Activated CD4-positive, CD25-positive, alpha-beta regulatory T cell treated with anti-CD3 and anti-CD28 coated beads, Interleukin-2, amount 50 U/mL, for 24 hours (primary cell): ENCODE results near the gene UBL7.

Source experiments
- ATAC-seq, 2 donors: fragments of 150-1000 bp; cut with Tn5 transposase; one replicate each; pipeline ENCODE4 v1.10.0; 2021; ENCODE audit warnings: mild to moderate bottlenecking in 1 of 2, moderate library complexity in 1 of 2

Gene UBL7

DNA sequence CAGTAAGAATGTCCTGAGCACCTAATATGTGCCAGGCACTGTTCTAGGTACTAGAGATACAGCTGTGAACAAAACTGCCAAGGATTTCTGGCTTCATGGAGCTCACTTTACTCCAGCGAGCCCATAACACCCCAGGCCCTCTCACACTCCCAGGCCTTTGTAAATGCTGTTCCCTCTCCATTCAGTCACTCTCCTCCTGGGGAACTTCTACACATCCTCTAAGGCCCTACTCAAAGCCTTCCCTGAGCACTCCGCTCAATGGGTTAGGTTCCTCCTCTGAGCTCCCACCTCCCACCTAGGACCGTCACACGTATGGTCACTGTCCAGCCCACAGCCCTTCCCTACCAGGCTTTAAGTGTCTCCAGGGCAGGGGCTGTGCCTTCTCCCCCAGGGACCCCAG lies 54.4 kb downstream of the UBL7 start:
- ATAC-seq = no peak

DNA sequence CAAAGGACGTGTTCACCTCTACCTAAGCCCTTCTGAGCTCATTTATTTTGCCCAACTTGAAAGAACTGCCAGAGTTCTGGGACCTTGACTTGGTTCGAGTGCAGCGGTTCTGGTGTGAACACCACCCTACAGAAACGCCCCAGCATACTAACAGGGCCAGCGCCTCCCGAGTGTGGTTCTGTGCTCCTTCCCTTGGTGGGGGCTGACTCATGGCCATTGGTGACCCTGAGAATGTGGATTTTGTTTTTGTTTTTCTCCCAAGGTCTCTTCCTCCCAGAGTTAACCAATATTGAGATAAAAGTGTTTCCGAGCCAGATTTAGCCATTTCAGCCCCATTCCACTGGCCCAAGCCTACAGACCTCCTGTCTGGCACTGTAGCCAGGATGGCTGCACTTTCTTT lies 55.1 kb downstream of the UBL7 start:
- no peak for ATAC-seq

DNA sequence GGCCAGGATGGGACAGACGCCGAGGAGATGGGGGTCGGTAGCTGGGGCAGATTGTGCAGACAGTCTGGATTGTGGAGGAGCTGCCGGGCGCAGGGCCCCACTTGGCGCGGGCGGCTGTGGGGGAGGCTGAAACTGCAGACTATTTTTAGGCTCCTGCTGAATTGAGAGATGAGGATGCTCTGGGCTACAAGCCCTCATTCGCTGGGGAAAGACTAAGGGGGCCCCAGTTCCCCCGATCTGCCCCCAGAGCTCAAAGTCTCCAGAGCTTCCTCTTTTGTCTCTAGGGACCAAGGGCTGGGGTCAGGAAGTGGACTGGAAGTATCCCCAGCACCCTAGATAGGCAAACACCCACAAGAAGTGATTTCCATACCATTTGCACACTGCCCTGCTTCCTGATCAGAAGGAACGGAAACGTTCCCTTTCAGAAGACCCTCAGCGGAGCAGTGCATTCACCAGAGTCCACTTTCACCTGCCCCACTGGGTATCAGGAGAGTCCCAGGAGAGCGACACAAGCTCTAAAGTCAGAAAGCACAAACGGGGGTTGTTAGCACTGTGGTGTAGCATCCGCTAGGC lies 56.9 kb downstream of the UBL7 start:
- ATAC-seq = no peak

DNA sequence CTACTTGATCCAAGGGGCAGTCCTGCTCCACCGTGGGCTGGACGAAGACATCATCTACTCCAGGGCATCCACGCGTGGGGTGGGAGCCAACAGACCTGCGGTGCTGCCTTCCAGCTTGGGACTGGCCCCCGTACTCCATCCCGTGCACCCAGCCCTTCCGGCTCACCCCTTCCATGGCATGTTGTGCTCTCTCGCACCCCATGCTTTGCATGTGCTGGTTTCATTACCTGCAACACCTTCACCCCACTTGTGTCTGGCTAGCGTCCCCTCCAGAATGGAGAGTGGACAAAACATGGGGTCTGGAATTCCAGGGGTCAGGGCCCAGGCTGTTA lies 57.4 kb downstream of the UBL7 start:
- no peak for ATAC-seq

DNA sequence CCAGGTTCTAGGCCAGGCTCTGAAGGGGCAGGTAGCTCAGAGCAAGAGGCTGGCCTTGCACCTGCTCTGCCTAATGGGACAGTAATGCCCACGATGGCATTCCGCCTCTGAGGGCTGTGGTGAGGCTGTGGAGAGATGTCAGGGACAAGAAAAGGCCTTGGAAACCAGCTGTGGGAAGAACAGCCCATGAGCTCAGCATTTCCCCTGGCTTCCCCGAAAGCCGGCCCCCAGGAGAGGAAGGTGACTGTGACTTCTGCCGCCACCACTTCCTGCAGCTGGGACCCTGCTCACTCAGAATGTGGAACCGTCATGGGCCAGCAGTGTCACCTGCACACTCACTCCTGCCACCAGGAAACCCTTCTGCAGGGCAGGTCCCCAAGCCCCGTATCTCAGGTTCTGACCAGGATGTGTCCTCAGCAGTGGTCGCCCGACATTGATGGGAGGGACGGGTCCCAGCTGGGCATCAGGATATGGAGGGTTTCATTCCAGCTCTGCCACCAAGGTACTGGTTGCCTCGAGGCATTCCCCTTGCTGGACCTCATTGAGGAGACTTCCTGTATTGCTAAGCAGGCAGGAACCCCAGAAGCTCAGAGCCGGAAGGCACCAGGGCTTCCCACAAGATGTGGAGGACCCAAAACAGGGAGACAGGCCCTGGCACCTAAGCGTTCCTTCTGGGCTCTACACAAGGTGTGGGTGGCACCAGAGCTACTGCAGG lies 57.9 kb downstream of the UBL7 start:
- ATAC-seq = peak; percentile 86 to 87

DNA sequence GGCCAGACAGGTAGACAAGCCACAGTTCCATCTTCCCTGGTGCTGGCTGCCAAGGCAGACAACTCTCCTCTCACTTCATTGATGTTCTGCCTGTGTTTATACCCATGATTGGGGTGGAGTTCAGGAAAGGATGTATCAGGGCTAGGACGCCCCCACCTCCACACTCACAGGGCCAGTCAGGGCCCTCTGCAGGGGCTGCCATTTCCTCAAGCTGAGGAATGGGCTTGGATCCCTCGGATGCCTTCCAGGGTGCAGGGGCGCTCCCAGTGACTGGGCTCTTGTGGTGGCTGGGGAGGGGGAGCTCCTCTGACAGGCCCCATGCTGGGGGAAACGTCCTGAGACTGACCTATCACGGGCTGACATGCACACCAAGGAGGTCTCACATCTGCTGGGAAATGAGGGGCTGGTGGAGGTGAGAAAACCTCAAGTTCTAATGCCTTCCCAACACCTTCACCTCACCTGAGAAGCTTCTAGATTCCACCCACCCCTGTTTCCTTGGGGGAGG lies 58.6 kb downstream of the UBL7 start:
- peak in 1 of 2 donors; percentile 0 for ATAC-seq

DNA sequence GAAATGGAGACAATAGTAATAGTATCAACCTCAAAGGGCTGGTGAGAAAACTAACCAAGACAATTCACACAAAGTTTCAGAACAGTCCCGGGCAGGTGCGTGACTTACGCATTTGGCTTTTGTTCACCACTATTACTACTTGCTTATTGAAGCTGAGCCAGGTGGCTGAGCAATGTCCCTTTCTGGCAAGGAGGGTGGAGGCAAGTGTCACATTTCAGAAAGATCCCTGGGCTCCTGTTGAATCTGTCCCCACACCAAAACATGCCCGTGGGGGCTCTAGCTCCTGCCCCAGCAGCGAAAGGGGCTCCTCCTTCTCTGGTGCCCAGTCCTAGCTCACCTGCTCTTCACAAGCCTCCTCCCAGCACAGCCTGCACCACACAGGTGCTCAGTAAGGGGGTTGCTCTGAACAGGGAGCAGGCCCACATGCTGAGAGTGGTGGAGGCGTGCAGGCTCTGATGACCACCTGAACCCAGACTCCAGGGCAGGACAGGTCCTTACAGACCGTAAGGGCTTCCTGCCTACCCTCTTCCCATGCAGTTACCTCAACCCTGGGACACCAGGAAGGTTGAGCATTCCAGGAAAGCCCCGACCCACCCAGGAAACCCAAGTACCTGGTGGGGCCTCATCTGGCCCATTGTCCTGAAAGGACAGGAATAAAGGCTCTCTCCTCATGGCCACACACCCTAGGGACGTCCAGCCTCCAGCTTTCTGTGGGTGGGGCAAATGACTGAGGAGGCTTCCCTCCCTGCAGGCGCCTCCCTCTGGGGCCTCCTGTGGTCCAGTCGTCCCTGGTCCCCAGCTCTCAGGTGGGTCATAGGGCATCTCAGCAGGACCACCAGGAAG lies 59.8 kb downstream of the UBL7 start:
- peak; percentile 22 to 33 for ATAC-seq

DNA sequence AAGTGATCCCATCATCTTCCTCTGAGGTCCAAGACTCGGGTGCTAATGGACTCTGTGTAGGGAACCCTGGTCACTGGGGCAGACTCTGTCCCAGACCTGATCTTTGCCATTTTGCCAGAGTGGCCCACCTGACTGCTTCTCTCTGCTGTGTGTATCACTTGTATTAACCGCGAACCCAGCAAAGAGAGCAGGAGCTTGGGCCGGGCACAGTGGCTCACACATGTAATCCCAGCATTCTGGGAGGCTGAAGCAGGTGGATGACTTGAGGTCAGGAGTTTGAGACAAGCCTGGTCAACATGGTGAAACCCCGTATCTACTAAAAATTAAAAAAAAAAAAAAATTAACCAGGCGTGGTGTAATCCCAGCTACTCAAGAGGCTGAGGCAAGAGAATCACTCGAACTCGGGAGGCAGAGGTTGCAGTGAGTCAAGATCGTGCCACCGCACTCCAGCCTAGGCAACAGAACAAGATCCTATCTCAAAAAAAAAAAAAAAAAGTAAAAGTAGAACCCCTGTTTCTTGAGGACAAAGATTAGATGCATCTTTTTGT lies 60.6 kb downstream of the UBL7 start:
- peak in 1 of 2 donors; percentile 0 for ATAC-seq

DNA sequence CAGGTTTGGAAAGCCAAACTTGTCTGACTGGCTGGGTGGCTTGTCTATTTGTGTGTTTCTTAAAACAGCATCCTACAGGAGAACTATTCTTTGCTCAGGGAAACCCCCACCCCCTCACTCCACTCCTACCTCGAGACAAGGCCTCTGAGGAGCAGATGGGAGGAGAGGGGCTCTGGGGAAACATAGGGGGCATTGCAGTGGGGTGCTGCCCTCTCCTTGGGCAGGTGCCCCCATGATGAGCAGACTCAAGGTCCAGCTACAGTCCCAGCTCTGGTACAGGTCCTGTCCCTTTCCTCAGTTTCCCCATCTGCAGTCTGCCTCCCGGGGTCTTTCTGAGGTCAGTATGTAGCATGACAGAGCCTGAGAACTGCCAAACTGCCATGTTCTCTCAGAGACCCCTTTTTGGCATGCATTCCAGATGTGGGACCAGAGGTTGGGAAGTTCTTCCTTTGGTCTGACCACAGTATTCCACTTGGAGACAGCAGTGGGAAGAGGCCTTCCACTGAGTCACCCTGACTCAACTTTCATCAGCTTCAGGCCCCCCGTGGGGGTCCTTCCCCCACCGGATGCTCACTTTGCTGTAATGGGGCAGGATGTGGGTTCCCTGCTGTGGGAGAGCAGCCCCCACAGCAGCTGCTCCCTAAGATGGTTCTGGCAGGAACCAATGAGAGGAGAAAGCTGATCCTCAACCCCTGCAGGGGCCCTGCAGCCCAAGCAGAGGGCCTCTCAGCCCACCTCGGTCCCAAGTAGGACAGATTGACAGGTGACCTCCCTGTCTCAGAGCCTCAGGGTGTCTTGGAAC lies 61.2 kb downstream of the UBL7 start:
- ATAC-seq = no peak

DNA sequence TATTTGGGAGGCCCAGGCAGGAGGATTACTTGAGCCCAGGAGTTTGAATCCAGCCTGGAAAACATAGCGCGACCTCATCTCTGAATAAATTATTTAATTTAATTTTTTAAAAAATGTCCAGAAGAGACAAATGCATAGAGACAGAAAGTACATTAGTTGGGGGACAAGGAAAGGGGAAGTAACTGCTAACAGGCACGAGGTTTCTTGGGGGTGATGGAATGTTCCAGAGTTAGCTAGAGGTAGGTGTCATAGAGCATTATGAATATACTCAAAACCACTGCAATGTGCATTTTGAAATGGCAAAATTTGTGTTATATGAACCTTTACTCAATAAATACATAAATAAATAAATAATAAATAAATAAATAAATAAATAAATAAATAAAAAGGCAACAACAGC lies 61.9 kb downstream of the UBL7 start:
- ATAC-seq = no peak

DNA sequence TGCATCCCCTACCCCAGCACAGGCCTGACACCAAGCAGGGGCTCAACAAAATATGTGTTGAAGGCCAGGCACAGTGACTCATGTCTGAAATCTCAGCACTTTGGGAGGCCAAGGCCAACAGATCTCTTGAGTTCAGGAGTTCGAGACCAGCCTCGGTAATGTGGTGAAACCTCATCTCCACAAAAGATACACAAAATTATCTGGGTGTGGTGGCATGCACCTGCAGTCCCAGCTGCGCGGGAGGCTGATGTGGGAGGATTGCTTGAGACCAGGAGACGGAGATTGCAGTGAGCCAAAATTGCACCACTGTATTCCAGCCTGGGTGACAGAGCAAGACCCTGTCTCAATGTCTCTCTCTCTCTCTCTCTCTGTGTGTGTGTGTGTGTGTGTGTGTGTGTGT lies 62.8 kb downstream of the UBL7 start:
- ATAC-seq = no peak

DNA sequence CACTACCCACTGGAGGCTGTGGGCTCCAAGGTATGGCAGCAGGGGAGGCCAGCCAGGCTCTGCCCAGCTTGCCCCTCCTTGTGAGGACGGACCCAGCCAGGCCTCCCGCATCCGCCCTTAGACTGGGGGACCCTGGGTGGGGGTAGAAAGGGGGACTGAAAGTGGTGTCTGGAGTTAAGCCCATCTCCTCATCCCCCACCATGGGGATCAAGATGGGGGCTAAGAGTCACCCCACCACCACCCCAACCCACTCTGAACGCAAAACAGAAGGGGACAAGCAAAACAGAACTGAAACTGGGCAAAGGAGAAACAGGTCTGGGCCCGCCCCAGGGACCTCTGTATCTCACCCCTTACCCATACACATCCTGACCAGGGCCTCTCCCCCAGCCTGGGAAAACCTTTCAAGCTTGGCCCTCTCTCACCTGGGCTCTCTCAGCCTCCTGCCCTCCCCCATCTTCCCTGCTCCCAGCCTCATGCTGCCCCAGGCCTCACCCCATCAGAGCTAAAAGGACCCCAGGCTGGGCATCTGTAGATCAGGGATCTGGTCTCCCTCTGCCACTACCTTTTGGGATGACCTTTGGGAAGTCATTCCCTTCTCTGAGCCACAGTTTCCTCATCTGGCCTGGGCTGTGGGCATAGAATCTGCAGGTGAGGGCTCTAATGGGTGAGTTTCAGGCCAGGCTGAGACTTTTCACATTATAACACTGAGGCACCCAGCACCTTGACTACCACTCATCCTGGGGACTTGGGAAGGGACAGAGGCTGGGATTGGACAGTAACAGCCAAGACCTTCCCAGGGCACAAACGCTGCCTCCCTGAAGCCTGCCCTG lies 63.5 kb downstream of the UBL7 start:
- no peak for ATAC-seq

DNA sequence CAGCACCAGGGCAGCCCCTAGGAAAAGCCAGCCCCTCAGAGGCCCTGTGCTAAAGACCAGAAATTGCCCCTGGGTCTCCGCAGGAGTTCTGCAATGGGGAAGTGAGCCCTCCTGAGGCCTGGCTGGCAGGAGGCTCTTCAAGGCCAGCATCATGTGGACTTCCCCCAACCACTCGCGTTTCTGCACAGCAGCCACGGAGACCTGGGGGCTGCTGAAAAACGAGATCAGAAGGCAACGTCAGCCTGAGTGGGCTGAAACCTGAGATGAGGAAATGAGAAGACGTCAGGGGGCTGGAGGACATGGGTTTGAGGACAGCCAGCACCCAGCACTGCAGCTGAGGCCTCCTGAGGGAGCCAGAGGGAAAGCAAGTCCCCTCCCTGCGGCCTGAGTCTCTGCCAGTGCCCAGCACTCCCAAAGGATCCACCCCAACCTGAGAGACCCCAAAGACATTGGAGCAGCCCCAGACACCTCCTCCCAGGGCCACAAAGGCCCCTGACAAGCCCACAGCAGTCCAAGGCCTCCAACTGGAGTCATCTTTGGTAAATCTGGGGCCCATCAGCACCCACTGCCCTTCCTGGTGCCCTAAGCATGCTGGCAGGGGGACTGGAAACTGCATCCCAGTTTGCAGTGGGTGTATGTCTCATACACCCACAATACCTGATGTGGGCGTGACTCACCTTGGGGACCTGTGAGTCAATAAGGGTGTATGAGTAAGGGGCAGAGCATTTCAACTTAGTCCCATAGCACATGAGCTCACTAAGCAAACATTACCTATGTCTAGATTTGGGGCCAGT lies 64.3 kb downstream of the UBL7 start:
- peak; percentile 69 to 71 for ATAC-seq

DNA sequence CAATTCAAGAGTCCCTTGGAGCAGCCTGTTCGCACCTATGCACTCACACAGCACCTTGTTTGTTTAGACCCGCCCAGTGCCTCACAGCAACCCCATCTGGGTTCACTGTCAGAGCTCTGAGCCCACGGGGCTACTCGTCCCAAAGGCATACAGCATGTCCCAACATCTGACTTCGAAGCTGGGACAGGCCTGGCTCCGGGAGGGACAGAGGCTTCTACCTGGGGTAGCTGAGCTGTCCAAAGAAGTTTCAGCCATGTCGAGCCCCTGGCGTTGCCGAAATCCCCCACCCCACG lies 64.9 kb downstream of the UBL7 start:
- no peak for ATAC-seq
